ENCODE results near the gene PDE11A.
"Not testable (repeated sequence)": the region's sequence is repeated elsewhere in the genome, so short reads cannot be mapped to it uniquely, and the experiment has no call there.

Gene PDE11A

DNA sequence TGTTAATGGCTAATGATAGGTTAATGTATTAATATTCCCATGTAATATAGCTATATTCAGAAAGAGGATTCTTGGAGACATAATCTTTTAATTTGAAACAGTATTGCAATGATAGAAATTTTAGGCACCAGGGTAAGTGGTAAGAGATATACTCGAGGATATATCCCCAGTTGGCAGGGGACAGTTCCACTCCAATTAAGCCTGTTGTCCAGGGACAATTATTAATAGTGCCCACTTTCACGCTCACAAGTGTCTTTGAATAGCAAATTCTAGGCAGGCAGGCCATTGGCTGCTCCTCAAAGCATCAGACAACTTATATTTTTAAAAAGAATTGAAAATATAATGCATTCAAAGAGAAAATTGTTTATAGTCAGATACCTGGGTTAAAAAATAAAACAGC, 190.7 kb downstream of the PDE11A start:
- no peak for DNase-seq (ENCODE audit: low spot score)

GRCh38 chr2:177881008-177881747, 191.4 kb downstream of the PDE11A start:
- no peak for DNase-seq (ENCODE audit: low spot score)

DNA sequence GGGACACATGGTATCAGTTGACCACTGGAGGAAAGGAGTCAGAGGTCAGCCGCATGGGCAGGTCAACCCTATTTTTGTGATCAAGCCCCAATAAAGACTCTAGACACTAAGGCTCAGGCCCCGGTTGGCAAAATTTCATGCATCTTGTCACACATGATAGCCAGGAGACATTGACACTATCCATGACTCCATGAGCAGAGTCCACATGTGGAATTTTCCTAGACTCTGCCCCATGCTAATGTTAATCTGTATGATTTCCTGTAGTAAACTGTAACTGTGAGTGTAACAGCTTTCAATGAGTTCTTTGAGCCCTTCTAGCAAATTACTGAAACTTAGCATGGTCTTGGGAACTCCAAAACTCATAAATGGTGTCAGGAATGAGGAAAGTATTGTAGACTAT, 192.3 kb downstream of the PDE11A start:
- no peak for DNase-seq (ENCODE audit: low spot score)

GRCh38 chr2:177876950-177877349, 195.6 kb downstream of the PDE11A start:
- no peak for DNase-seq (ENCODE audit: low spot score)

DNA sequence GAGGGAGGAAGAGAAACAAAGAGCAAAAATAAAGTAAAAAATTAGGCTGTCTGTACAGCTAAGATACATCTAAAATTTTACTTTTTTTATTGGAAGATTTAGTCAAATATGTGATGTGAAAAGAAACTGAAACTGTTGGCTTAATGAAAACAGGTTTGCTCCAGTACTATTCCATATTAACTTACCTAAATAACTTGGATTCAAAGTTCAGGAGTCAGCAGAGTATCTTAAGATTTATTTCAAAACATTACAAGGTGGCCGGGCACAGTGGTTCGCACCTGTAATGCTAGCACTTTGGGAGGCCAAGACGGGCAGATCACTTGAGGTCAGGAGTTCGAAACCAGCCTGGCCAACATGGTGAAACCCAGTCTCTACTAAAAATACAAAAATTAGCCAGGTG, 197.9 kb downstream of the PDE11A start:
- DNase-seq (ENCODE audit: low spot score): no peak

DNA sequence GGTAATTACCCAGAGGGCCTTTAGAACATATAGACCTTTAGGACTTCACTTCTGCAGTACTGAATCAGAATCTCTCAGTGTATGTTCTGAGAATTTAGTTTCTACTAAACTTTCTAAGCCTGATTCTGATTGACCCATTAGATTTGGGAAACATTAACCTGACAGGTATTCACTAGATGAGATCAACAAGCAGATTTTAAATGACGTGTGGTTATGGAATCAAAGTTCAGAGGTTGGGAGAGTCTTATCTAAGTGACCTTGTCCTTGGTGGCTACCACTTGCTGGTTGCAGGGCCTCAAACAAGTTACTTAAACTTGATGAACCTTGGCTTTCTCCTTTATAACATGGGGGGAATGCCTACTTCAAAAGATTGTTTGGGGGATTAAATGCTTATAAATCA, 198.7 kb downstream of the PDE11A start:
- no peak for DNase-seq (ENCODE audit: low spot score)

DNA sequence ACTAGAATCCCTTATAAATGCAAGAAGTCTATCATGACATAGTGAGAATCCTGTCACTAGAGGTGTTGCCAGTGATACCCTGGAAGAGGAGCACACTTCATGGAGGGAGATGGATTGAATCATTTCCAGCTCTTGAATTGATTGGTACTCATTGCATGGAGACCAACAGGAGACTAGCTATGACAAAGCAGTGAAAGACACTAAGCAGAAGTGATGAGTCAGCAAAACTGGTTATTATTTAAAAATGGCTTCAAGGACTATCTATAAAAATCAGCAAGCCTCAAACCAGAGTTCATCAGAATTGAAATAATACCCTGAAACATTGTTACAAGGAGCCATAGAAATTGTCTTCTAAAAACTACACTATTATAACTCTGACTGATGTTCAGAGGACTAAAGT, 200.3 kb downstream of the PDE11A start:
- DNase-seq (ENCODE audit: low spot score): no peak

DNA sequence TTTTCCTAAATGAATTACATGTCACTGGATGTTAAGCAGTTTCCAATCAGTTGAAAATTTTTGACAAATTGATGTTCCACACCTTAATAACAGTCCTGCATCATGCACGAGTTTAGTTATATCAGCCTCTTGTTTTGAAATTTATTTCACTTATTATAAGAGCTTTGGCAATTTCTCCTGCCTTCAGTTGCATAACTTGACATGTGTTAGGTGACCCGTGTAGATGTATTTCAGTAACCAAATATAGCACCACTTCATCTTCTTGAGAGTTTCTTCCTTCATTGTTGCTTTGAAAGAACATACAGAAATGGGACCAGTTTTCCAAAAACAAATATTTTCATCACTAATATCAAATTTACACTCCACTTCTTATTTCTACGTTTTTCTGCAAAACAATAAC, 202.7 kb downstream of the PDE11A start:
- no peak for DNase-seq (ENCODE audit: low spot score)

- DNase-seq (ENCODE audit: low spot score): no peak
Observed at GRCh38 chr2:177869209-177869608, 203.4 kb downstream of the PDE11A start.

DNA sequence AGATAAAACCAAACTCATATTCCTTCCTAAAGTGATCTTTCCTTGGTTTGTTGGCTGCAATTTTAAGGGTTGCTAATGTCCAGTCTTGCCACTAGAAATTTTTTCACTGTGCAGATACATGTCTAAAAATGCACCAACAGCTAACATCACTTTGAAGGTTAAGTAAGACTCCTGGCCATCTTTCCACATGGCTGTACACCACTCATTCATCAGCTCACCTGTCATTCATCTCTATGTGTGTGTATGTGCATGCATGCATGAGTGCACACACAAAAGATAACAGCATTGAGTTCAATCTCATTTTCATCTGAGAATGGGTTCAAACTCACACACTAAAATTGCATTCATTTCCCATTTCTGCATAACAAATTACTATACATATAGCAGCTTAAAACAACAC, 203.8 kb downstream of the PDE11A start:
- DNase-seq (ENCODE audit: low spot score): no peak

DNA sequence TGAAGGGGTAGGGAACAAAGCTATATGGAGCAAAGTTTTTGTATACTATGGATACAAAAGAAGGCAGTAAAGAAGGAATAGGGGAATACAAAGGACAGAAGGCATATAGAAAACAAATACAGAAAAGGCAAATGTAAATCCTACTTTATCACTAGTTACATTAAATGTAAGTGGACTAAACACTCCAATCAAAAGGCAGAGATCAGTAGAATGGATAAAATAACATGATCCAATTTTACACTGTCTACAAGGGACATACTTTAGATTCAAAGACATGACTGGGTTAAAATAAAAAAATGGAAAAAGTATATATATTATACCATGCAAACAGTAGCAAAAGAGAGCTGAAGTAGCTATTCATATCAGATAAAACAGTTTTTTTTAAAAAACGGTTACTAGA, 215.0 kb downstream of the PDE11A start:
- DNase-seq (ENCODE audit: low spot score): no peak

DNA sequence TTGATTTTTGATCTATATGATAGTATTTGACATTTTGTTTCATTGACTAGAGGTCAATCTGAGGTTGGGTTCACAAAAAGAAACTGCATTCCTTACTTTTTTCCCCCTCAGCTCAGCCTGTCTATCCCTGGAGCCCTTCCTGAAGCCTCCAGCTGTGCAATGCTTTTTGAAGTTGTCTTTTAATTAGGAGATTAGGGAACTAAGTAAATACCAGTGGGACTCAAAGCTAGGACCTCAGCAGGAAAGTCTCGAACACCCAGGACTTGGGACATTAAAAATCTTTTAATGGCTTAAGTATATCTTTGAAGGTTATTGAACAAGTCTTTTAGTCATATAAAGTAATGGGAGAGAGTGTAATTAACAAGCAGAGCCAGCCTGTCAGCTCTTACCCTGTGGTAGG, 220.2 kb downstream of the PDE11A start:
- DNase-seq (ENCODE audit: low spot score): no peak

DNA sequence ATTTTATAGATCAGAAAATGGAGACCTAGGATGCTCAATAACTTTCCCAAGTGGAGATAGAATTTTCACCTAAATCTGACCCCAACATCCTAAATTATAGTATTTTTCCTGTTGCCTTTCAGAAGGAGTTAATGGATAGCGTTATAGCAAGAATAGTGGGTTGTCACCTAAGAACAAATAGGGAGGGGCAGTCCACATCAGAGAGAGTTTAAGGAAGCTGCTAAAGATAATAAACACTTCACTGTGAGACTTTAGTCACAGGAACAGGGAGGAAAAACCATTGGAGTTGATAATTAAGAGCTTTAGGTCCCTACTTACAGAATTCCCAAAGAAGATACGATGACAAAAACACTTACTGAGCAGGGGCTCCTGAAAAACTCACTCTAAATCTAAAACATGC, 229.4 kb downstream of the PDE11A start:
- no peak for DNase-seq (ENCODE audit: low spot score)

DNA sequence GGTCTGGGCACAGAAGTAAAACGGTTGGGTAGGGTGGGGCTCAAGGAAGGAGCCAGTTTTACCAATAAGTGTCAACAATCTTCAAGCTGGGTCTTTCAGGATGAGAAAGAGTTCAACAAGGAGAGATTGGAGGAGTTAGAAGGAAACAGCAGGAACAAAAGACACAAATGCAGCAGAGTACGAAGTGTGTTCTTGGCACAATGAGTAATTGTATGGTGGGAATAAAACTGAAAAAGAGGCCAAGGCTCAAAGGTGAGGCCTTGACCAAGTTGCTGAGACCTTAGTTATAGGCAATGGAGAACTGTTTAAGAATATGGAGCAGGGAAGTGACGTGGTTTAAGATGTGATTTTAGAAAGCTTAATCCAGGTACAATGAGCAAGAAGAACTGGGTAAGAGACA, 230.3 kb downstream of the PDE11A start:
- no peak for DNase-seq (ENCODE audit: low spot score)

DNA sequence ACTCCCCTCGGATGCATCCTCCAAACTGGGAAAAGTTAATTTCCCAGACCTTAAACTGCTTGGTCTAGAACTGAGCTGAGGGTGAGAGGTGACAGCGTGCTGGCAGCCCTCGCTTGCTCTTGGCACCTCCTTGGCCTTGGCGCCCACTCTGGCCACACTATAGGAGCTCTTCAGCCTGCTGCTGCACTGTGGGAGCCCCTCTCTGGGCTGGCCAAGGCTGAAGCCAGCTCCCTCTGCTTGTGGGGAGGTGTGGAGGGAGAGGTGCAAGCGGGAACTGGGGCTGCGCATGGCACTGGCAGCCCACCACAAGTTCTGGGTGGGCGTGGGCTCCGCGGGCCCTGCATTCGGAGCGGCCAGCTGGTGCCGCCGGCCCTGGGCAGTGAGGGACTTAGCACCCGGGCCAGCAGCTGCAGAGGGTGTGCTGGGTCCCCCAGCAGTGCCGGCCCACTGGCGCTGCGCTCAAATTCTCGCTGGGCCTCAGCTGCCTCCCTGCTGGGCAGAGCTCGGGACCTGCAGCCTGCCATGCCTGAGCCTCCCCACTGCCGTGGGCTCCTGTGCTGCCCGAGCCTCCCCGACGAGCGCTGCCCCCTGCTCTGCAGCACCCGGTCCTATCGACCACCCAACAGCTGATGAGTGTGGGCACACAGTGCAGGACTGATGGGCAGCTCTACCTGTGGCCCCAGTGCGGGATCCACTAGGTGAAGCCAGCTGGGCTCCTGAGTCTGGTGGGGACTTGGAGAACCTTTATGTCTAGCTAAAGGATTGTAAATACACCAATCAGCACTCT, 237.0 kb downstream of the PDE11A start:
- not testable (repeated sequence) for DNase-seq (ENCODE audit: low spot score)

- DNase-seq (ENCODE audit: low spot score): no peak
Observed at GRCh38 chr2:177832611-177833433, 239.8 kb downstream of the PDE11A start.

DNA sequence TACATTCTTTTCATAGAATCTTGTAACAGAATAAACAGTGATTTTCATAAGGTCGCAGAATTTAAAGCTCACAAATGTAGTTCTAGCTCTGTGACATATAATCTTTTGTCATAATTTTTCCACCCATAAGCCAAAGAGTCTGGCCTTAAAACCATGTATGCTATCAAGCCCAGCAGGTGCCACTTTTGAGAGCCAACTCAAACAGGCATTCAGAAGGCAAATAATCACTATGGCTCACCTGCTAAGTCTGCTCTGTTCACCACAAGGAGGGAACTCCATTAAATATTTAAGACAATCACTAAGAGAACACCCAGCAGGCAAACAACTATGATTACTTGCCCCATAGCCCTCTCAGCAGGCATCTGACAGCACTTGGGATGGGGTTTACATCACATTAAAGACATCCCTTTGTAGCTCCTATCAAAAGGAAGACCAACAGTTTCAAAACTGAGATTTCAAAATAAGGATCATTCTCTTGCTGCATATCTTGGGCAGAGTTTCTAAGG, 241.6 kb downstream of the PDE11A start:
- no peak for DNase-seq (ENCODE audit: low spot score)

- no peak for DNase-seq (ENCODE audit: low spot score)
Observed at GRCh38 chr2:177828557-177828956, 244.0 kb downstream of the PDE11A start.

DNA sequence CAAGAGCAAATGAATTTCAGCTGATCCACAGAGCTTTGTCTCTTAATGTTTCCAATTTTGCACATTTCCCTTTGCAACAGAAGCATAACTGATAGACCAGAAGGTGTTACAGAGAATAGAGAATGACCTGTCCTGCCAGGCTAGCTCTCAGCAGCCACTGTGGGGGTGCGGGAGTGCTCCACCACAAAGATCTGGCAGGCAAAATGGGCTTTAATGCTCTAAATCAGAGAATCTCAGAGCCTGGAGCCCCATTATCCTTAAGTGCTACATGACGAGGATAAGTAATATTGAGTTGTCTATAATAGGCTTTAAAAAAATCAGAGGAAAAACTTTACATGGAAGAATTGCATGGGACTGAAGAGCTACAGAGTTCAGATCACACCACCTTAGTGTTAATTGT, 245.7 kb downstream of the PDE11A start:
- no peak for DNase-seq (ENCODE audit: low spot score)

GRCh38 chr2:177822941-177823340, 249.6 kb downstream of the PDE11A start:
- DNase-seq (ENCODE audit: low spot score): no peak

DNA sequence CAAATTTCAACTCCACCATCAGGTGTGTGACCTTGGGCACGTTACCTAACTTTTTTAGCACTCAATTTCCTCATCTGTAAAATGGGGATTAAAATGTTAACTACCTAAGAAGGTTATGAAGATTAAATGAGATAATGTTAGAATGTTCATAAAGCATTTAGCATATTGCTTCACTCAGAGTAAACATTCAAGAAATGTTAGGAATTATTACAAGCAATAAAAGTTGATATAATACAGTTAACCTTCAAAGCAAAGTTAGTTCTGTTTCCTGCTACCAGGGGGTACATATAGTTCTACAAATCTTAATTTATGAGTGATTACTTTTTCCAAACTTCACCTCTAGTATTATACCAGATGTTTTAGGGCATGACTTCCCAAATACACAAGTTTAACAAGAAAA, 254.2 kb downstream of the PDE11A start:
- DNase-seq (ENCODE audit: low spot score): no peak

GRCh38 chr2:177817300-177817699, 255.3 kb downstream of the PDE11A start:
- DNase-seq (ENCODE audit: low spot score): no peak

GRCh38 chr2:177816766-177817165, 255.8 kb downstream of the PDE11A start:
- DNase-seq (ENCODE audit: low spot score): no peak

All from hepatic stellate cell (primary cell).